ENCODE measurements around the gene TNS4.

- TF ChIP-seq CTCF (conservative IDR thresholded peaks at IDR 0.05; ENCODE audit: low read depth, low read length) (no peak), EZH2phosphoT487 (IDR thresholded peaks at IDR 0.05; ENCODE audit: borderline replicate concordance, low read length) (no peak)
These were observed 17.0 kb downstream of the TNS4 start for GRCh38 chr17:40484285-40484972.
